H9 (cell line): ENCODE data around the gene ODAD2. TPM values are rescaled to one million over a fixed set of nuclear protein-coding genes. Genes with fewer than 3 reads are reported as not detected.

Experiments
- DNase-seq: peaks from one replicate; pipeline ENCODE4 v3.0.0-alpha.2; 2017
- H2AFZ ChIP-seq: one replicate; pipeline ENCODE4 v1.6.1; 2013; ENCODE audit warnings: mild to moderate bottlenecking, low read length, control low read depth, moderate library complexity
- H2AK5ac ChIP-seq: 2 replicates; pipeline ENCODE4 v1.6.1; 2013; ENCODE audit warnings: low read length, control low read depth, mixed read lengths; ENCODE audit not compliant: insufficient read length
- H2BK120ac ChIP-seq: one replicate; pipeline ENCODE4 v1.6.1; 2013; ENCODE audit warnings: low read depth, mild to moderate bottlenecking, low read length, control low read depth, inconsistent platforms; ENCODE audit not compliant: poor library complexity, severe bottlenecking
- H2BK12ac ChIP-seq: 2 replicates; pipeline ENCODE4 v1.6.1; 2013; ENCODE audit warnings: low read length, control low read depth, mixed read lengths, low read depth; ENCODE audit not compliant: insufficient read length
- H2BK15ac ChIP-seq: 2 replicates; pipeline ENCODE4 v1.6.1; 2013; ENCODE audit warnings: low read depth, low read length, control low read depth
- H2BK20ac ChIP-seq: one replicate; pipeline ENCODE4 v1.6.1; 2013; ENCODE audit warnings: low read depth, mild to moderate bottlenecking, low read length, control low read depth, inconsistent platforms; ENCODE audit not compliant: poor library complexity, severe bottlenecking
- H2BK5ac ChIP-seq: 2 replicates; pipeline ENCODE4 v1.6.1; 2013; ENCODE audit warnings: low read length, control low read depth, mixed read lengths; ENCODE audit not compliant: insufficient read length
- H3K14ac ChIP-seq: 2 replicates; pipeline ENCODE4 v1.6.1; 2013; ENCODE audit warnings: low read length, control low read depth; ENCODE audit not compliant: insufficient read depth
- H3K18ac ChIP-seq: 2 replicates; pipeline ENCODE4 v1.6.1; 2013; ENCODE audit warnings: low read depth, mild to moderate bottlenecking, mixed read lengths, low read length, control low read depth; ENCODE audit not compliant: insufficient read length
- H3K23ac ChIP-seq: 2 replicates; pipeline ENCODE4 v1.6.1; 2013; ENCODE audit warnings: low read length, control low read depth, mixed read lengths, low read depth; ENCODE audit not compliant: insufficient read length
- H3K23me2 ChIP-seq: 2 replicates; pipeline ENCODE4 v1.6.1; 2013; ENCODE audit warnings: low read depth, mild to moderate bottlenecking, mixed read lengths, low read length, control low read depth; ENCODE audit not compliant: insufficient read length, poor library complexity, severe bottlenecking
- H3K27ac ChIP-seq: 2 replicates; pipeline ENCODE4 v1.5.1; 2013; ENCODE audit warnings: low read length, control low read depth, mixed read lengths, low read depth; ENCODE audit not compliant: insufficient read length
- H3K27me3 ChIP-seq: 2 replicates; pipeline ENCODE4 v1.6.1; 2013; ENCODE audit warnings: low read length, control low read depth, inconsistent platforms; ENCODE audit not compliant: insufficient read depth
- H3K4ac ChIP-seq: 2 replicates; pipeline ENCODE4 v1.6.1; 2013; ENCODE audit warnings: low read depth, mild to moderate bottlenecking, control low read depth, inconsistent platforms, low read length, moderate library complexity
- H3K4me1 ChIP-seq: 2 replicates; pipeline ENCODE4 v1.6.1; 2013; ENCODE audit warnings: low read length, control low read depth, inconsistent platforms; ENCODE audit not compliant: insufficient read depth
- H3K4me2 ChIP-seq: 2 replicates; pipeline ENCODE4 v1.6.1; 2013; ENCODE audit warnings: low read length, control low read depth, mixed read lengths; ENCODE audit not compliant: insufficient read length, insufficient read depth
- H3K56ac ChIP-seq: 2 replicates; pipeline ENCODE4 v1.6.1; 2013; ENCODE audit warnings: low read depth, mild to moderate bottlenecking, mixed read lengths, low read length, control low read depth; ENCODE audit not compliant: insufficient read length
- H3K79me1 ChIP-seq: 2 replicates; pipeline ENCODE4 v1.6.1; 2013; ENCODE audit warnings: low read depth, mild to moderate bottlenecking, moderate library complexity, low read length, control low read depth, inconsistent platforms; ENCODE audit not compliant: insufficient read depth, poor library complexity, severe bottlenecking
- H3K79me2 ChIP-seq: 2 replicates; pipeline ENCODE4 v1.6.1; 2013; ENCODE audit warnings: low read length, control low read depth, inconsistent platforms; ENCODE audit not compliant: insufficient read depth
- H3K9ac ChIP-seq: 2 replicates; pipeline ENCODE4 v1.6.1; 2013; ENCODE audit warnings: low read length, control low read depth, mixed read lengths; ENCODE audit not compliant: insufficient read length; ENCODE audit errors: extremely low read depth
- H3K9me3 ChIP-seq: one replicate; pipeline ENCODE4 v1.6.1; 2013; ENCODE audit warnings: low read depth, low read length, inconsistent platforms; ENCODE audit not compliant: control insufficient read depth
- H3T11ph ChIP-seq: one replicate; pipeline ENCODE4 v1.6.1; 2013; ENCODE audit warnings: mild to moderate bottlenecking, low read length, control low read depth, inconsistent platforms
- H4K20me1 ChIP-seq: one replicate; pipeline ENCODE4 v1.6.1; 2013; ENCODE audit not compliant: control insufficient read depth, insufficient read length, insufficient read depth
- H4K5ac ChIP-seq: 2 replicates; pipeline ENCODE4 v1.6.1; 2013; ENCODE audit warnings: low read depth, mild to moderate bottlenecking, mixed read lengths, low read length, control low read depth; ENCODE audit not compliant: insufficient read length
- H4K8ac ChIP-seq: replicated peaks from 2 replicates; pipeline ENCODE4 v1.6.1; 2013; ENCODE audit warnings: low read length, control low read depth, mixed read lengths, low read depth; ENCODE audit not compliant: insufficient read length
- H4K91ac ChIP-seq: 2 replicates; pipeline ENCODE4 v1.6.1; 2013; ENCODE audit warnings: low read depth, mild to moderate bottlenecking, moderate library complexity, mixed read lengths, low read length, control low read depth; ENCODE audit not compliant: insufficient read length
- H3K27ac Mint-ChIP-seq, 3 experiments: 2 replicates in 2 of 3; 3 replicates in 1 of 3; pipeline ENCODE4 v1.8.0; 2020 to 2021; ENCODE audit warnings: mixed read lengths in 3 of 3, mild to moderate bottlenecking in 1 of 3, moderate library complexity in 1 of 3
- H3K27me3 Mint-ChIP-seq: 2 replicates; pipeline ENCODE4 v1.8.0; 2021; ENCODE audit warnings: low read depth, mild to moderate bottlenecking, moderate library complexity, mixed read lengths
- H3K36me3 Mint-ChIP-seq, 3 experiments: 2 replicates in 2 of 3; 3 replicates in 1 of 3; pipeline ENCODE4 v1.8.0; 2020 to 2021; ENCODE audit warnings: low read depth in 3 of 3, mixed read lengths in 3 of 3; ENCODE audit not compliant: insufficient read depth in 1 of 3
- H3K4me1 Mint-ChIP-seq, 2 experiments: 2 replicates each; pipeline ENCODE4 v1.8.0; 2020; ENCODE audit warnings: mixed read lengths in 2 of 2
- H3K4me3 Mint-ChIP-seq, 2 experiments: 2 replicates in 1 of 2; 3 replicates in 1 of 2; pipeline ENCODE4 v1.8.0; 2020 to 2021; ENCODE audit warnings: mild to moderate bottlenecking in 2 of 2, mixed read lengths in 2 of 2, moderate library complexity in 1 of 2
- H3K9me3 Mint-ChIP-seq, 2 experiments: 2 replicates in 1 of 2; 3 replicates in 1 of 2; pipeline ENCODE4 v1.8.0; 2020; ENCODE audit warnings: mild to moderate bottlenecking in 2 of 2, mixed read lengths in 2 of 2, moderate library complexity in 1 of 2
- WGBS: extraction: QIAGEN DNeasy Blood & Tissue Kit; methylation state at CpG from one replicate; pipeline ENCODE4 v1.1.7; 2013; ENCODE audit warnings: missing lambda C conversion rate, low lambda C conversion rate, mixed read lengths; ENCODE audit not compliant: insufficient read length; ENCODE audit errors: extremely low coverage; 5-methylcytosine and 5-hydroxymethylcytosine counted together
- total RNA-seq: library from RNA; stranded (reverse); gene quantifications from 2 replicates; pipeline ENCODE4 v1.2.1, GENCODE V29; 2021
- TF ChIP-seq, protein P1 (sequence below): fragments of 200-600 bp; sonication (generic); conservative IDR thresholded peaks from 3 replicates; pipeline ENCODE4 v1.8.0; 2021; ENCODE audit warnings: antibody characterized with exemption, mild to moderate bottlenecking

Gene ODAD2
- total RNA-seq, 1 experiment from 2014 or later = 4.5 TPM

DNA sequence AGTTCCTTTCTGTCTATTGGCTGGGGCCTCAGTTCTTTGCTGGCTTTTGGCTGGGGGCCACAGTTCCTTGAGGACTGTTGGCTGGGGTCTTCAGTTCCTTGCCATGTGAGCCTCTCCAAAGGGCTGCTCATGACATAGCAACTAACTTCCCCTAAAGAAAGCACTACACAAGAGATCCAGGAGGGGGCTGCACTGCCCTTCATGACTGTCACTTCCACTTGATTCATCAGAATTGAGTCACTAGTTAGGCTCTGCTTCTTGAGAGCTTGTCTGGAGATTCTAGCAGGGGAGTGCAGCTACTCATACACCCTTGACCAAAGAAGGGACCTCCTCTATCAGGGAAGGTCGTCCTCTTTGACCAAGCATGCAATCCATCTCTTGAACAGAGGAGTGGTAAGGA lies 215.2 kb downstream of the ODAD2 start:
- no peaks in the 10 kb centered on the region; the same call in 1 of the 2 replicates for H3K27me3 Mint-ChIP-seq

More for the DNA sequence above, 215.2 kb downstream of the ODAD2 start:
- H2BK120ac ChIP-seq = no peak overlapping the region
- no peak overlapping the region for H4K5ac ChIP-seq
- H4K20me1 ChIP-seq = no peaks in the 10 kb centered on the region
- no peak overlapping the region for H2AK5ac ChIP-seq
- H3K4me2 ChIP-seq = no peak overlapping the region
- no peaks in the 10 kb centered on the region for H3K79me1 ChIP-seq
- H3K4me1 ChIP-seq = no peaks in the 10 kb centered on the region; the same call in 1 of the 2 replicates
- H3K9me3 ChIP-seq = no peaks in the 10 kb centered on the region
- peaks cover 7 to 8% of the 10 kb centered on the region in 2 experiments; a peak in 4 of 5 replicates for H3K9me3 Mint-ChIP-seq
- no peak overlapping the region for H3K27ac ChIP-seq
- no peak overlapping the region for H3K4me3 Mint-ChIP-seq
- no peaks in the 10 kb centered on the region for H3K27me3 ChIP-seq
- H2BK5ac ChIP-seq = no peak overlapping the region
- no peak overlapping the region for H3T11ph ChIP-seq
- H3K23ac ChIP-seq = no peak overlapping the region
- no peak overlapping the region for H3K18ac ChIP-seq
- no peak overlapping the region for H2AFZ ChIP-seq
- no peaks in the 10 kb centered on the region for H3K79me2 ChIP-seq
- H2BK12ac ChIP-seq = no peak overlapping the region
- no peak overlapping the region for H3K4ac ChIP-seq
- H3K56ac ChIP-seq = no peak overlapping the region
- no peak overlapping the region for H4K8ac ChIP-seq
- no peak overlapping the region for H2BK15ac ChIP-seq
- DNase-seq = peak; percentile 66
- peaks cover 0 to 9% (median 0%) of the 10 kb centered on the region in 3 experiments; a peak in 1 of 7 replicates for H3K36me3 Mint-ChIP-seq
- TF ChIP-seq, protein P1, sequence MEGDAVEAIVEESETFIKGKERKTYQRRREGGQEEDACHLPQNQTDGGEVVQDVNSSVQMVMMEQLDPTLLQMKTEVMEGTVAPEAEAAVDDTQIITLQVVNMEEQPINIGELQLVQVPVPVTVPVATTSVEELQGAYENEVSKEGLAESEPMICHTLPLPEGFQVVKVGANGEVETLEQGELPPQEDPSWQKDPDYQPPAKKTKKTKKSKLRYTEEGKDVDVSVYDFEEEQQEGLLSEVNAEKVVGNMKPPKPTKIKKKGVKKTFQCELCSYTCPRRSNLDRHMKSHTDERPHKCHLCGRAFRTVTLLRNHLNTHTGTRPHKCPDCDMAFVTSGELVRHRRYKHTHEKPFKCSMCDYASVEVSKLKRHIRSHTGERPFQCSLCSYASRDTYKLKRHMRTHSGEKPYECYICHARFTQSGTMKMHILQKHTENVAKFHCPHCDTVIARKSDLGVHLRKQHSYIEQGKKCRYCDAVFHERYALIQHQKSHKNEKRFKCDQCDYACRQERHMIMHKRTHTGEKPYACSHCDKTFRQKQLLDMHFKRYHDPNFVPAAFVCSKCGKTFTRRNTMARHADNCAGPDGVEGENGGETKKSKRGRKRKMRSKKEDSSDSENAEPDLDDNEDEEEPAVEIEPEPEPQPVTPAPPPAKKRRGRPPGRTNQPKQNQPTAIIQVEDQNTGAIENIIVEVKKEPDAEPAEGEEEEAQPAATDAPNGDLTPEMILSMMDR = peak; percentile 72
- no peaks in the 10 kb centered on the region for H3K23me2 ChIP-seq
- H4K91ac ChIP-seq = no peak overlapping the region
- H2BK20ac ChIP-seq = no peak overlapping the region
- H3K27ac Mint-ChIP-seq = no peak overlapping the region
- no peak overlapping the region for H3K14ac ChIP-seq
- no CpG with 5 or more reads among the region's 1 CpG for WGBS
- H3K4me1 Mint-ChIP-seq = peaks cover 4 to 11% of the 10 kb centered on the region in 2 experiments
- no peak overlapping the region for H3K9ac ChIP-seq
